Endothelial cell (in vitro differentiated cells): ENCODE measurements around the gene PIP5K1B. TPM values are rescaled to one million over a fixed set of nuclear protein-coding genes. Genes with fewer than 3 reads are reported as not detected.
A peak's percentile ranks its signal among the peaks of the same experiment; 100 is the strongest.

Source experiments
- DNase-seq: peaks from one replicate; pipeline ENCODE4 v3.0.0; 2021; ENCODE audit warnings: low spot score
- H3K27ac Mint-ChIP-seq: one replicate; pipeline ENCODE4 v1.8.0; 2021; ENCODE audit warnings: mixed read lengths, inconsistent platforms; ENCODE audit not compliant: unreplicated experiment
- H3K27me3 Mint-ChIP-seq: one replicate; pipeline ENCODE4 v1.8.0; 2021; ENCODE audit warnings: mild to moderate bottlenecking, moderate library complexity, mixed read lengths, inconsistent platforms; ENCODE audit not compliant: unreplicated experiment
- H3K36me3 Mint-ChIP-seq: one replicate; pipeline ENCODE4 v1.8.0; 2021; ENCODE audit warnings: mild to moderate bottlenecking, low read depth, mixed read lengths, inconsistent platforms; ENCODE audit not compliant: unreplicated experiment
- H3K4me1 Mint-ChIP-seq: one replicate; pipeline ENCODE4 v1.8.0; 2021; ENCODE audit warnings: mild to moderate bottlenecking, mixed read lengths, inconsistent platforms; ENCODE audit not compliant: unreplicated experiment
- H3K4me3 Mint-ChIP-seq: one replicate; pipeline ENCODE4 v1.8.0; 2021; ENCODE audit warnings: mild to moderate bottlenecking, mixed read lengths, inconsistent platforms; ENCODE audit not compliant: unreplicated experiment
- H3K9me3 Mint-ChIP-seq: one replicate; pipeline ENCODE4 v1.8.0; 2021; ENCODE audit warnings: mixed read lengths, inconsistent platforms; ENCODE audit not compliant: unreplicated experiment
- long read RNA-seq: library from polyadenylated mRNA; unstranded; transcript quantifications from one replicate; pipeline ENCODE4 v2.0.0, GENCODE V29; 2020; ENCODE audit not compliant: unreplicated experiment
- total RNA-seq: library from RNA; stranded (reverse); fragmentation: NEBNext Ultra II Directional; extraction: Animal tissue kit (Norgen Biotek cat#: 25700); gene quantifications from one replicate; pipeline ENCODE4 v1.2.1, GENCODE V29; 2021; ENCODE audit not compliant: unreplicated experiment
- TF ChIP-seq, protein P1 (sequence below): fragments of 200-600 bp; sonication (generic); IDR thresholded peaks from one replicate; pipeline ENCODE4 v1.5.0; 2021; ENCODE audit warnings: antibody characterized with exemption; ENCODE audit not compliant: unreplicated experiment

The PIP5K1B gene, protein sequence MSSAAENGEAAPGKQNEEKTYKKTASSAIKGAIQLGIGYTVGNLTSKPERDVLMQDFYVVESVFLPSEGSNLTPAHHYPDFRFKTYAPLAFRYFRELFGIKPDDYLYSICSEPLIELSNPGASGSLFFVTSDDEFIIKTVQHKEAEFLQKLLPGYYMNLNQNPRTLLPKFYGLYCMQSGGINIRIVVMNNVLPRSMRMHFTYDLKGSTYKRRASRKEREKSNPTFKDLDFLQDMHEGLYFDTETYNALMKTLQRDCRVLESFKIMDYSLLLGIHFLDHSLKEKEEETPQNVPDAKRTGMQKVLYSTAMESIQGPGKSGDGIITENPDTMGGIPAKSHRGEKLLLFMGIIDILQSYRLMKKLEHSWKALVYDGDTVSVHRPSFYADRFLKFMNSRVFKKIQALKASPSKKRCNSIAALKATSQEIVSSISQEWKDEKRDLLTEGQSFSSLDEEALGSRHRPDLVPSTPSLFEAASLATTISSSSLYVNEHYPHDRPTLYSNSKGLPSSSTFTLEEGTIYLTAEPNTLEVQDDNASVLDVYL
- total RNA-seq: 1.8 TPM
- long read RNA-seq, partial matches to known transcripts: 1 of 2 reads
- long read RNA-seq, other reads (novel, unspliced or antisense): 1 of 2 reads

DNA sequence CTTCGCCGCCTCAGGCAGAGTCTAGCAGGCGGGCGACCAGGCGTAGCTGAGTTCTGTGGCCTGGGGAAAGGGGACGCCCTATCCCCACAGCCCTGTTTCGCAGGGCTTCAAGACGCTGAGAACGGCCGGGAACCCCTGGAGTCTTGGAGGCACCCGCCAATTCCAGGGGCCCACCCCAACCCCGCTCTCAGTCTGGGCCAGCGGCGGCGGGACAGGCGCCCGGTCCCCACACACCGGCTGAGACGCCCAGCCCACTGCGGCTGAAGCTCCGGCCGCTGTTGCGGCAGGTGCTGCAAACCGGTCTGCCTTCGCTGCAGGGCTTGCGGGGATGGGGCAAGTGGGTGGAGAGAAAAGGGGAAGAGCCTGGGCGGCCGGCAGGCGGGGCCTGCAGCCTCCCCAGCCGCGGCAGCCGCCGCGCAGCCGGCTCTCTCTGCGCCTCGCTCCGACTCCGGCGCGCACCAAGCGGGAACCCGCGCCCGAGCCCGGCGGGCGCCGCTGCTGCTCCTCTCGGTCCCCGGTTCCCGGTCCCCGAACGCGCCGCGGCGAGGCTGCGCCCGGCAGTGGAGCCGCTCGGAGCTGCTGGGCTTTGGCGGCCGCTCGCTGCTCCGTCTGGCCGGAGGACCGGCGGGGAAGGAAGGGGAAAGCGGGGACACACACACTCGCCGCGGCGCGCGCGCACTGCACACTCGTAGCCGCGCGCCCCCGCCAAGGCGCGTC is at the start of gene PIP5K1B:
PIP5K1B (plus strand) TSS at position 427 of the 717 bp plus-strand sequence. CDS start 117,375 bp downstream, outside the sequence.
- Mint-ChIP-seq H3K9me3 (no peaks in the 10 kb centered on the region), H3K36me3 (peaks cover 4% of the 10 kb centered on the region), H3K4me3 (peak within 1 kb of the TSS; percentile 91), H3K27ac (no peak within 1 kb of the TSS), H3K27me3 (peaks cover 7% of the 10 kb centered on the region), H3K4me1 (peaks cover 6% of the 10 kb centered on the region)
- TF ChIP-seq, protein P1, sequence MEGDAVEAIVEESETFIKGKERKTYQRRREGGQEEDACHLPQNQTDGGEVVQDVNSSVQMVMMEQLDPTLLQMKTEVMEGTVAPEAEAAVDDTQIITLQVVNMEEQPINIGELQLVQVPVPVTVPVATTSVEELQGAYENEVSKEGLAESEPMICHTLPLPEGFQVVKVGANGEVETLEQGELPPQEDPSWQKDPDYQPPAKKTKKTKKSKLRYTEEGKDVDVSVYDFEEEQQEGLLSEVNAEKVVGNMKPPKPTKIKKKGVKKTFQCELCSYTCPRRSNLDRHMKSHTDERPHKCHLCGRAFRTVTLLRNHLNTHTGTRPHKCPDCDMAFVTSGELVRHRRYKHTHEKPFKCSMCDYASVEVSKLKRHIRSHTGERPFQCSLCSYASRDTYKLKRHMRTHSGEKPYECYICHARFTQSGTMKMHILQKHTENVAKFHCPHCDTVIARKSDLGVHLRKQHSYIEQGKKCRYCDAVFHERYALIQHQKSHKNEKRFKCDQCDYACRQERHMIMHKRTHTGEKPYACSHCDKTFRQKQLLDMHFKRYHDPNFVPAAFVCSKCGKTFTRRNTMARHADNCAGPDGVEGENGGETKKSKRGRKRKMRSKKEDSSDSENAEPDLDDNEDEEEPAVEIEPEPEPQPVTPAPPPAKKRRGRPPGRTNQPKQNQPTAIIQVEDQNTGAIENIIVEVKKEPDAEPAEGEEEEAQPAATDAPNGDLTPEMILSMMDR: no peak
- peak; percentile 60 for DNase-seq

DNA sequence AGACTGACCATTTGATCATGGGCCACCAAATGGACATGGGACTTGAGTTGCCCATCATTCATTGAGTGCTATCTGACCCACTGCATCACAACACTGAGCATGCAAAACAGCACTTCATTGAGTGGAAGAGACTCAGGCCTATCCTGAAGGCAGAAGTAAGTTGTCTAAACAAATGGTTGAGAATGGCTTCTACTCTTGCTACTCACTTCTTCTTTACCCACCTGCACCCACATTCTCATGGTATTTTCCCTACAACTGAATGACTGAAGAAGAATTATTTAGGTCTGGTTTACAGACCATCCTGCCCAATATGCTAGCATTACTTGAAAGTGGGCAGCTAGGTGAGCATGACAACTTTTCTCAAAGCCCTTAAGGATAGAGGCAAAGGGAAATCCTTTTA is 41.0 kb upstream of the PIP5K1B start:
- TF ChIP-seq, protein P1: no peak
- DNase-seq: no peak
- Mint-ChIP-seq H3K27me3 (peaks cover 1% of the 10 kb centered on the region), H3K9me3 (no peaks in the 10 kb centered on the region), H3K27ac (no peak overlapping the region), H3K4me1 (peaks cover 2% of the 10 kb centered on the region), H3K36me3 (no peaks in the 10 kb centered on the region), H3K4me3 (no peak overlapping the region)

DNA sequence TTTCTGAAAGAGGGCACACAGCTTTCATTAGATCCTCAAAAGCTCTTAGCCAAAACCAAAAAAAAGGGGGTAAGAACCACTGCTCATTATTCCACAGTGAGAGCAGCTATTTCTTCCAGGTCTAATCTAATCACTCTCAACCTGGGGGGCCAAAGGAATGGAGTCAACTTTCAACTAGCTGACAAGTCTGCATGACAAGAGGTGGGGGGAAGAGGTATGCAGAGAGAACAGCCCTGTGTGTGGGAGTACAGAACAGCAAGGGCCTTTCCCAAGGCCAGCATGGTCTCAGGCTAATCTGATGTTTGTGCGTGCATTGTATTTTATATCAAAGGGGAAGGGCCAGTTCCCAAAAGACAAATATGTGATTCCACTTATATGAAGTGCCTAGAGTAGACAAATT is 36.9 kb upstream of the PIP5K1B start:
- TF ChIP-seq, protein P1: no peak
- DNase-seq: no peak
- Mint-ChIP-seq H3K4me1 (peaks cover 6% of the 10 kb centered on the region), H3K4me3 (no peak overlapping the region), H3K36me3 (no peaks in the 10 kb centered on the region), H3K9me3 (no peaks in the 10 kb centered on the region), H3K27ac (no peak overlapping the region), H3K27me3 (peaks cover 1% of the 10 kb centered on the region)

DNA sequence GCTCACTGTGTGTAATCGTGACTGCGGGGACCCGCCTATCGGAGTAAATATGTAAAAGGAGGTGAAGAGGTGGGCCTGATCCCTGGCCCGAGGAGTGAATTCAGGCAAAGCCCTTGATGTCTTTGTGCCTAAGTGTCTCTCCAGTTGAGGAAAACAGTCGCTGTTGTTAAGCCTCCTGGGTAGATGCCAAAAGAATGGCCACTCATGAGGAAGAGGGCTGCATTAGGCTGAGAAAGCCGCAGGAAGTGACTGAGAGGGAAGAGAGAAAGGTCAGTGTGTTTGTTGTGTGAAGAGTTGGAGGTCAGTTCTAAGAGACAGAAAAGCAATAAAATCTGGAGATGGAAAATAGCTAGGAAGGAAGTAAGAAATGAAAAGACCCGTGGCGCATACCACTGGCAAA is 35.8 kb upstream of the PIP5K1B start:
- H3K27me3 Mint-ChIP-seq: peaks cover 1% of the 10 kb centered on the region

More for the DNA sequence above, 35.8 kb upstream of the PIP5K1B start:
- TF ChIP-seq, protein P1: no peak
- Mint-ChIP-seq H3K4me3 (no peak overlapping the region), H3K36me3 (no peaks in the 10 kb centered on the region), H3K9me3 (no peaks in the 10 kb centered on the region), H3K4me1 (peaks cover 6% of the 10 kb centered on the region), H3K27ac (no peak overlapping the region)
- DNase-seq: no peak
